ENCODE measurements around the gene GPR82. TPM values are rescaled to one million over a fixed set of nuclear protein-coding genes. Genes with fewer than 3 reads are reported as not detected.

Gene GPR82
- total RNA-seq, 1 donor from 2014 or later = 0.08 TPM

DNA sequence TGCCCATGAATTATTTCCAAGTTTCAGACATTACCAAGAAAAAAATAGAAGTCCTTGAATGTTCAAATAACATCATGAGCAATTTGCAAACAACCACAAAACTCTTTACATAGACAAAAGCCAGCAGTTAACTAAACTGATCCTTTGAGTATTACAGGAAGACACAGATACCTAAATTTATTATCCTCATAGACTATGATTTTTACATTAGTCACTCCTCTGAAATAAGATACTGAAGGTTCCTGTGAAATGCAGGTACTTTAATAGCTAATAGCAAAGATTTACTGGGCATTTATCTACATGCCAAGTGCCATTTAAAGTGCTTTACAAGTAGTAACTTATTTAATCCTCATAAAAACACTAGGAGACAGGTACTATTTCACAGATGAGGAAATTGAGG lies 37.7 kb downstream of the GPR82 start:
- ATAC-seq (ENCODE audit: poor library complexity) (no peak), DNase-seq (no peak)
- intact Hi-C loops (cut with DNase I) = loop anchor here (10.0 kb wide), 1 partner anchor 487 kb away; no protein-coding TSS in a partner anchor

- DNase-seq = no peak
- intact Hi-C loops (cut with DNase I) = no loop called here
- no peak for ATAC-seq (ENCODE audit: poor library complexity)
Measured at GRCh38 chrX:41779030-41779564, 55.1 kb downstream of the GPR82 start.

Other genes starting within 250 kb of the GPR82 start
- 6.4 TPM for gene GPR34, start 35.2 kb upstream of the GPR82 start, total RNA-seq
- 12.4 TPM for gene CASK, start 199.4 kb downstream of the GPR82 start, total RNA-seq

Measured in Right ventricle myocardium superior (tissue), 1 donor.